K562 (cell line): ENCODE measurements around the gene AGO1. TPM values are rescaled to one million over a fixed set of nuclear protein-coding genes. Genes with fewer than 3 reads are reported as not detected.

Experiments used
- BCL6 ChIP-seq: fragments of 250-450 bp; sonication (Bioruptor Pico); IDR thresholded peaks from 2 replicates; pipeline ENCODE4 v1.4.0; 2020
- CREB3 ChIP-seq: fragments of 450-650 bp; conservative IDR thresholded peaks from 2 replicates; pipeline ENCODE4 v1.6.1; 2016; ENCODE audit warnings: missing genetic modification characterization, low read depth, mild to moderate bottlenecking, missing compliant biosample characterization, moderate library complexity
- EZH2 ChIP-seq: IDR thresholded peaks from 2 replicates; pipeline ENCODE4 v1.6.1; 2012; ENCODE audit warnings: low read depth, mild to moderate bottlenecking, inconsistent platforms, low read length, borderline replicate concordance
- FOXJ2 ChIP-seq: fragments of 200-800 bp; sonication (Bioruptor generic); IDR thresholded peaks from 2 replicates; pipeline ENCODE4 v1.6.1; 2016; ENCODE audit warnings: missing genetic modification characterization, missing compliant biosample characterization
- MAX ChIP-seq: sonication (generic); formaldehyde crosslinking; IDR thresholded peaks from 2 replicates; pipeline ENCODE4 v1.9.0; 2022; ENCODE audit warnings: mild to moderate bottlenecking, missing genetic modification reagents
- RBM15 ChIP-seq: fragments of 200-400 bp; formaldehyde crosslinking; IDR thresholded peaks from 2 replicates; pipeline ENCODE4 v1.6.1; 2018; ENCODE audit warnings: mild to moderate bottlenecking, low read length, moderate library complexity; ENCODE audit not compliant: insufficient read depth
- REST ChIP-seq, 2 experiments: fragments of 450-650 bp; formaldehyde crosslinking in 1 of 2; IDR thresholded peaks; 2 replicates each; pipeline versions ENCODE4 v1.4.0 to v1.6.1; 2014 to 2020; ENCODE audit warnings: mild to moderate bottlenecking in 2 of 2, borderline replicate concordance in 1 of 2, low read depth in 1 of 2
- SMARCA5 ChIP-seq: fragments of 450-650 bp; IDR thresholded peaks from 2 replicates; pipeline ENCODE4 v1.6.1; 2016
- SMARCE1 ChIP-seq: fragments of 450-650 bp; IDR thresholded peaks from 2 replicates; pipeline ENCODE4 v1.7.1; 2016; ENCODE audit warnings: mild to moderate bottlenecking
- SNAPC5 ChIP-seq: fragments of 250-450 bp; sonication (Bioruptor Pico); IDR thresholded peaks from 2 replicates; pipeline ENCODE4 v1.8.0; 2021; ENCODE audit warnings: moderate library complexity, mild to moderate bottlenecking, inconsistent platforms
- ZMIZ1 ChIP-seq, 2 experiments: fragments of 150-350 bp in 1 of 2; IDR thresholded peaks; 2 replicates each; pipeline ENCODE4 v1.6.1; 2012 to 2016; ENCODE audit warnings: low read depth in 2 of 2, low read length in 2 of 2, mild to moderate bottlenecking in 1 of 2, moderate library complexity in 1 of 2
- ZNF644 ChIP-seq: fragments of 200-800 bp; sonication (Bioruptor generic); IDR thresholded peaks from 2 replicates; pipeline ENCODE4 v1.6.1; 2016; ENCODE audit warnings: low read depth, missing genetic modification characterization, missing compliant biosample characterization
- ZNF696 ChIP-seq: fragments of 250-450 bp; sonication (Bioruptor Pico); conservative IDR thresholded peaks from 2 replicates; pipeline ENCODE4 v1.4.0; 2020; ENCODE audit warnings: mild to moderate bottlenecking, moderate library complexity
- ZNF766 ChIP-seq: fragments of 200-800 bp; sonication (Bioruptor generic); conservative IDR thresholded peaks from 2 replicates; pipeline ENCODE4 v1.6.1; 2016; ENCODE audit warnings: missing genetic modification characterization, missing compliant biosample characterization
- polyA plus RNA-seq, 8 experiments: library from polyadenylated mRNA; depleted of rRNA in 4 of 8; stranded (reverse) in 5 of 8; unstranded in 3 of 8; fragments of >200 nt; fragmentation: Nextera tagmentation in 2 of 8; fragmentation: Illumina TruSeq in 1 of 8; extraction: Ambion mirVana in 2 of 8; extraction: Trizol in 1 of 8; gene quantifications; 2 replicates each; pipeline versions ENCODE4 v1.2.1 to v1.2.3, GENCODE V29; 2011 to 2014; ENCODE audit warnings: inconsistent platforms in 1 of 8, missing spikeins in 1 of 8
- total RNA-seq, 7 experiments: library from RNA; depleted of rRNA in 6 of 7; stranded (reverse); fragments of >200 nt in 6 of 7; fragmentation: Illumina TruSeq in 2 of 7; extraction: Trizol in 2 of 7; gene quantifications; 2 replicates each; pipeline versions ENCODE4 v1.2.1 to v1.2.3, GENCODE V29; 2011 to 2021; ENCODE audit warnings: low replicate concordance in 1 of 7

Gene AGO1
- total and polyA plus RNA-seq, 9 of the 15 experiments (the other 6 are each of a cell fraction or from before 2014, with no cell fraction given): 7.3 to 64.2 (median 26.0) TPM

- TF ChIP-seq ZMIZ1 (IDR thresholded peaks at IDR 0.05; ENCODE audit: low read depth in 2 of 2, low read length in 2 of 2) (no peak), FOXJ2 (tag) (no peak), SNAPC5 (no peak), CREB3 (0 out of 2 replicates have a peak, but pooled peaks have one; percentile 33), ZNF696 (CRISPR knock-in tag) (no peak), REST (IDR thresholded peaks at IDR 0.05; ENCODE audit: borderline replicate concordance) (peak; percentile 21; the same call in 1 of the 2 replicates), REST (CRISPR knock-in tag; IDR thresholded peaks at IDR 0.05; ENCODE audit: low read depth) (no peak), MAX (CRISPR knock-in tag) (0 out of 2 replicates have a peak, but pooled peaks have one; percentile 22), RBM15 (no peak), BCL6 (CRISPR knock-in tag) (no peak), ZNF644 (no peak), SMARCA5 (no peak), EZH2 (no peak), SMARCE1 (0 out of 2 replicates have a peak, but pooled peaks have one; percentile 37), ZNF766 (CRISPR knock-in tag) (0 out of 2 replicates have a peak, but pooled peaks have one; percentile 40)
Measured at GRCh38 chr1:35894183-35894582, 11.2 kb downstream of the AGO1 start (continued).
